Thyroid gland (tissue), 4 donors: ENCODE results near the gene DUSP5. TPM values are rescaled to one million over a fixed set of nuclear protein-coding genes. Genes with fewer than 3 reads are reported as not detected.

Source experiments
- DNase-seq, 2 donors: peaks; one replicate each; pipeline ENCODE4 v3.0.0-alpha.2; 2019
- H3K27ac ChIP-seq, 3 donors: fragments of 200-600 bp; sonication (generic); 1 replicate in 2 of 3; 2 replicates in 1 of 3; pipeline ENCODE4 v1.5.1; 2016 to 2019; ENCODE audit warnings: mild to moderate bottlenecking in 1 of 3, moderate library complexity in 1 of 3
- H3K27me3 ChIP-seq: fragments of 200-600 bp; sonication (generic); one replicate; pipeline ENCODE4 v1.5.1; 2019
- H3K36me3 ChIP-seq, 2 donors: fragments of 200-600 bp; sonication (generic); one replicate each; pipeline ENCODE4 v1.5.1; 2016 to 2019
- H3K4me1 ChIP-seq, 2 donors: fragments of 200-600 bp; sonication (generic); one replicate each; pipeline ENCODE4 v1.5.1; 2017 to 2019
- H3K4me3 ChIP-seq, 3 donors: fragments of 200-600 bp; sonication (generic); replicated peaks in 1 of 3; 1 replicate in 2 of 3; 2 replicates in 1 of 3; pipeline ENCODE4 v1.5.1; 2016; ENCODE audit warnings: mild to moderate bottlenecking in 1 of 3
- H3K9me3 ChIP-seq: fragments of 200-600 bp; sonication (generic); one replicate; pipeline ENCODE4 v1.5.1; 2017
- CTCF ChIP-seq, 6 experiments: fragments of 200-600 bp in 3 of 6; fragments of 450-650 bp in 3 of 6; sonication (generic) in 3 of 6; IDR thresholded peaks; one replicate each; pipeline ENCODE4 v1.5.1; 2016 to 2019; ENCODE audit warnings: antibody characterized with exemption in 6 of 6, mild to moderate bottlenecking in 2 of 6, inconsistent platforms in 1 of 6, moderate library complexity in 1 of 6
- POLR2A ChIP-seq, 2 donors: fragments of 450-650 bp; IDR thresholded peaks; one replicate each; pipeline ENCODE4 v1.6.1; 2017; ENCODE audit warnings: antibody characterized with exemption in 2 of 2, mild to moderate bottlenecking in 2 of 2, moderate library complexity in 1 of 2
- WGBS, 2 donors: methylation state at CpG; one replicate each; pipeline ENCODE4 v1.1.5; 2017; 5-methylcytosine and 5-hydroxymethylcytosine counted together
- intact Hi-C: fragments of 100-400 bp; cut with DNase I; formaldehyde crosslinking; loops from one replicate; pipeline ENCODE4 v1.15.1; 2023
- total RNA-seq, 4 donors: library from RNA; depleted of rRNA; stranded (reverse); fragments of >200 nt; gene quantifications; one replicate each; pipeline ENCODE4 v1.2.3, GENCODE V29; 2016

DUSP5 gene
- total RNA-seq, 4 donors from 2014 or later, result 2.1 to 14.2 (median 7.1) TPM

GRCh38 chr10:110488332-110488681, 9.4 kb upstream of the DUSP5 start:
- Histone ChIP-seq H3K9me3 (no peaks in the 10 kb centered on the region), H3K4me3 (no peak overlapping the region), H3K36me3 (no peaks in the 10 kb centered on the region), H3K4me1 (no peaks in the 10 kb centered on the region), H3K27ac (no peak overlapping the region), H3K27me3 (no peaks in the 10 kb centered on the region)
- intact Hi-C loops, result no loop called here
- DNase-seq, result no peak
- TF ChIP-seq CTCF (IDR thresholded peaks at IDR 0.05), result no peak
- TF ChIP-seq POLR2A (IDR thresholded peaks at IDR 0.05), result no peak
- WGBS, 2 donors, result 72 to 83% methylated on average over 1 to 4 of the region's 4 CpGs

DNA sequence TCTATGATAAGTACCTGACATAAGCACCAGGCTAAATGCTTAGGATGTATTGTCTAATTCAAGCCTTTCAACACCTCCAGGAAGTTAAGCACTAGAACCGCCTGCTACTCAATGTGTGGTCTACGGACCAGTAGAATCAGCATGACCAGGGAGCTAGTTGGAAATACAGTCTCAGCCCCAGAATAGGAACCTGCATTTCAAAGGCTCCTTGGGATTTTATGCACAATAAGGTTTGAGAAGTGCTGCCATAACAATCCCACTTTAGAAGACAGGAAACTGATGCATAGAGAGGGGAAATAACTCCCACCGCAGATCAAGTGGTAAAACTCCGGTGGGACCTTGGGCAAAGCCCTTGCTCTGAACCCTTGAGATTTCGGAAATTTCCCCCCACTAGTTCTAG, 8.8 kb upstream of the DUSP5 start:
- no peaks in the 10 kb centered on the region for H3K9me3 ChIP-seq
- no peak for TF ChIP-seq CTCF (IDR thresholded peaks at IDR 0.05)

DNA sequence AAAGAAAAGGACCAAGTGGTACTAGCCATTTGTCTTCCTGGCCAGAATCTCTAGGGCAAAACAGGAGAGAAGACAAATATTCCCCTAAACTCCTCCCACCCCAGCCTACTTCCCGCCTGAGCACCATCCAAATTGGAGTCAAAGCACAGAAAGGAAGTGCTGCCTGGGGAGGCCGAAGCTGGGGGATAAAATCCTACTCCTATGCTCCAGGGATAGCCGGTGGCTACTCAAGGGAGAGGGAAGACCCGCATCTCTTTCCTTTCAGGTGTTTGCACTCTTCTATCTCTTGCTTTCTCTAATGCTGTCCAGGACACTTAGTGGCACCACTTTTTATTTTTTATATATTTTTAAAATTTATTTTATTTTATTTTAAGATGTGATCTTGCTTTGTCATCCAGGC, 7.1 kb upstream of the DUSP5 start:
- Histone ChIP-seq H3K9me3 (no peaks in the 10 kb centered on the region), H3K27me3 (no peaks in the 10 kb centered on the region), H3K4me1 (no peaks in the 10 kb centered on the region), H3K27ac (no peak overlapping the region), H3K36me3 (no peaks in the 10 kb centered on the region), H3K4me3 (no peak overlapping the region)
- TF ChIP-seq CTCF (IDR thresholded peaks at IDR 0.05) (no peak), POLR2A (IDR thresholded peaks at IDR 0.05) (no peak)
- no peak for DNase-seq
- WGBS, 2 donors, result 84% methylated on average over 4 of the region's 4 CpGs
- intact Hi-C loops, result no loop called here

More for the DNA sequence above, 8.8 kb upstream of the DUSP5 start:
- WGBS, 2 donors, result 74 to 79% methylated on average over 5 of the region's 5 CpGs
- no peak overlapping the region for H3K4me3 ChIP-seq
- no peaks in the 10 kb centered on the region for H3K36me3 ChIP-seq
- H3K27ac ChIP-seq, result no peak overlapping the region
- H3K27me3 ChIP-seq, result no peaks in the 10 kb centered on the region
- no peak for DNase-seq
- H3K4me1 ChIP-seq, result no peaks in the 10 kb centered on the region
- intact Hi-C loops, result no loop called here

GRCh38 chr10:110491346-110491745, 6.4 kb upstream of the DUSP5 start:
- DNase-seq, result no peak
- no peaks in the 10 kb centered on the region for H3K9me3 ChIP-seq
- TF ChIP-seq CTCF (IDR thresholded peaks at IDR 0.05) (no peak), POLR2A (IDR thresholded peaks at IDR 0.05) (no peak)
- H3K4me1 ChIP-seq, result peaks cover under 1 to 4% of the 10 kb centered on the region in 2 donors
- 91 to 92% methylated on average over 2 of the region's 2 CpGs for WGBS, 2 donors
- intact Hi-C loops, result no loop called here
- no peak overlapping the region for H3K4me3 ChIP-seq
- no peaks in the 10 kb centered on the region for H3K36me3 ChIP-seq
- H3K27me3 ChIP-seq, result no peaks in the 10 kb centered on the region
- no peak overlapping the region for H3K27ac ChIP-seq

- peaks cover 6% of the 10 kb centered on the region in 2 donors for H3K4me1 ChIP-seq
- no peak overlapping the region for H3K4me3 ChIP-seq
- WGBS, 2 donors, result 67 to 68% methylated on average over 5 of the region's 5 CpGs
- H3K27me3 ChIP-seq, result no peaks in the 10 kb centered on the region
- intact Hi-C loops, result no loop called here
- DNase-seq, result no peak
- no peak overlapping the region for H3K27ac ChIP-seq
- no peak for TF ChIP-seq POLR2A (IDR thresholded peaks at IDR 0.05)
- TF ChIP-seq CTCF (IDR thresholded peaks at IDR 0.05), result no peak
- no peaks in the 10 kb centered on the region for H3K36me3 ChIP-seq
- no peaks in the 10 kb centered on the region for H3K9me3 ChIP-seq
Measured at GRCh38 chr10:110492069-110492822, 5.5 kb upstream of the DUSP5 start.
